Measurements from ENCODE around the gene SLC5A1. TPM values are rescaled to one million over a fixed set of nuclear protein-coding genes. Genes with fewer than 3 reads are reported as not detected.

The SLC5A1 gene
- not detected in 2 replicates for total RNA-seq

DNA sequence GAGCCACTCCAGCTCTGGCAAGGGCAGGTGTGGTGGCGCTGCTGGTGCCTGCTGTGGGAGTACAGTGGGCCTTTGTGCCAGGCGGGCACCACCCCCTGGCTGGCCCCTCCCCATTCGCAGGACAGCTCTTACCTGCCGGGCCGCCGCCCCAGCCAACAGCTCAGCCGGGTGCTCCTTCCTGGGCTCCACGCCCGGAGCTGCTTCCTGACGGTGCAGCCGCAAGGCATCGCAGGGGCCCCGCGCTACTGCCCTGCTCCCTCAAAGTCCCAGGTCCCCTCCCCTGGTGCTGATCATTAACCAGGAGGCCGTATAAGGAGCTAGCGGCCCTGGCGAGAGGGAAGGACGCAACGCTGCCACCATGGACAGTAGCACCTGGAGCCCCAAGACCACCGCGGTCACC, at the start of gene SLC5A1:
TSS of gene SLC5A1 (plus strand) at position 338 of the 400 bp plus-strand sequence. CDS start at position 359, 21 bp downstream.

DNA sequence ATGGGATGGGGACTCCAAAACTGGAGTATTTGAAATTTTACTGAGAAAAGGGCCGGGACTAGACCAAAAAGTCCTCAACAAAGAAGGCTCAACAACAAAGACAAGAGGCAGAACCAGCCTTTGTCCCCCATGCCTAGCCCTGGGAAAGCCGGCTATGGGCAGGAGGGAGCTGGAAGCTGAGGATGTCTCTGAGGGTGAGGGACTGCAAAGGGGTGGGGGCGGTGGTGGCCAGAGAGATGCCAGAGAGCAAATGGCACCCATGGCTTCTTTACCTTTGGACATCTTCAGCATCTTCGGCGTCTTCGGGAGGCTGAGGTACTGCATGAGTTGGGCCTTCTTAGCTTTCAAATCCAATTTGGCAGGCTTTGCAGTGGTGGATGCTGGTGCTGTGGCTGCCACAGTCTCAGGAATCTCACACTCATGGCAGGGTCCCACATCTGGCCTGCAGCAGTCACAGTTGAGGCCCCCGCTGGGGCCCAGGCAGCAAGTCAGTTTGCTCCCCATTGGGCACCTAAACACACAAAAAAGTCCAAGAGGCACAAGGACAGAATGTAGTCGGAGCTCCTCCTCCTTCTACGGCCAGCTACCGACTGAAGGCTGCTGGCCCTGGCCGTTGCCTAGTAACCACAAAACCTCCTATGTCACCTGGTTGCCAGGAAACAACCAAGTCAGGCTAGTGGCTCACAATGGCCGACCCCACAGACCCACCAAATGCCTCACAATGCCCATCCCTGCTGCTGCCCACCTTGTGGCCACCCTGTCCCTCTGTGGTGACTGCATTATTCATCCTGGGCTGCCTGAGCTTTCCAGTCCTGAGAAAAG, 115.9 kb downstream of the SLC5A1 start, which contains the start of gene C22orf42:
TSS of gene C22orf42 (minus strand) at position 592 of the 822 bp plus-strand sequence. CDS start at position 504, 88 bp downstream.

Other genes with a start within 250 kb of the SLC5A1 start
- 41.1 and 54.2 TPM in 2 replicates for gene YWHAH, start 98.7 kb upstream of the SLC5A1 start, total RNA-seq
- gene C22orf42, start 116.0 kb downstream of the SLC5A1 start, total RNA-seq: not detected in 2 replicates
- gene RFPL2, start 161.8 kb downstream of the SLC5A1 start, total RNA-seq: not detected in 2 replicates
- gene SLC5A4, start 212.1 kb downstream of the SLC5A1 start, total RNA-seq: not detected in 2 replicates